B cell (primary cell): ENCODE data around the gene FUCA2. TPM values are rescaled to one million over a fixed set of nuclear protein-coding genes. Genes with fewer than 3 reads are reported as not detected.

Experiments
- ATAC-seq: fragments of 200-7000 bp; cut with Tn5 transposase; one replicate; pipeline ENCODE4 v1.10.0; 2021; ENCODE audit warnings: low read depth, mild to moderate bottlenecking, moderate number of reproducible peaks, moderate library complexity
- CTCF ChIA-PET: fragments of 350-600 bp; sonication (Branson Sonifier 250); formaldehyde crosslinking; loops from one replicate; lab custom pipeline; 2021; ENCODE audit warnings: antibody characterized with exemption, inconsistent platforms; lab: Charles Lee
- POLR2A ChIA-PET: fragments of 350-600 bp; sonication (Branson Sonifier 250); formaldehyde crosslinking; loops from one replicate; lab custom pipeline; 2021; ENCODE audit warnings: antibody characterized with exemption; lab: Charles Lee
- DNase-seq: peaks from one replicate; pipeline ENCODE4 v3.0.0; 2013
- H2AFZ ChIP-seq: 2 replicates; pipeline ENCODE4 v1.6.1; 2012; ENCODE audit warnings: mild to moderate bottlenecking, low read depth, low read length; ENCODE audit not compliant: insufficient read depth, poor library complexity, severe bottlenecking
- H3K27ac ChIP-seq, 2 donors: 1 replicate in 1 of 2; 2 replicates in 1 of 2; pipeline ENCODE4 v1.5.1; 2012 to 2013; ENCODE audit warnings: low read length in 2 of 2, mild to moderate bottlenecking in 2 of 2, moderate library complexity in 1 of 2
- H3K27me3 ChIP-seq, 4 experiments: fragments of 200-600 bp in 1 of 4; sonication (generic) in 1 of 4; replicated peaks in 1 of 4; 1 replicate in 2 of 4; 2 replicates in 2 of 4; pipeline versions ENCODE4 v1.6.1 to v1.7.0; 2013 to 2016; ENCODE audit warnings: low read length in 3 of 4, mild to moderate bottlenecking in 2 of 4, mixed read lengths in 1 of 4, moderate library complexity in 1 of 4; ENCODE audit not compliant: insufficient read depth in 4 of 4, control insufficient read depth in 3 of 4; ENCODE audit errors: control extremely low read depth in 1 of 4
- H3K36me3 ChIP-seq, 2 experiments: replicated peaks in 1 of 2; 1 replicate in 1 of 2; 2 replicates in 1 of 2; pipeline versions ENCODE4 v1.6.1 to v1.7.1; 2013; ENCODE audit warnings: low read length in 1 of 2; ENCODE audit not compliant: insufficient read depth in 2 of 2, control insufficient read depth in 1 of 2; ENCODE audit errors: control extremely low read depth in 1 of 2, extremely low read depth in 1 of 2
- H3K4me1 ChIP-seq, 2 donors: fragments of 200-600 bp in 1 of 2; sonication (generic) in 1 of 2; 1 replicate in 1 of 2; 2 replicates in 1 of 2; pipeline versions ENCODE4 v1.5.1 to v1.6.1; 2013 to 2017; ENCODE audit warnings: low read length in 2 of 2; ENCODE audit not compliant: control insufficient read depth in 2 of 2, insufficient read depth in 2 of 2
- H3K4me2 ChIP-seq: replicated peaks from 2 replicates; pipeline ENCODE3; 2012; ENCODE audit warnings: mild to moderate bottlenecking, low read depth, low read length; ENCODE audit not compliant: poor library complexity, severe bottlenecking
- H3K4me3 ChIP-seq, 5 experiments: fragments of 200-600 bp in 1 of 5; sonication (generic) in 1 of 5; 1 replicate in 3 of 5; 2 replicates in 2 of 5; pipeline versions ENCODE4 v1.5.1 to v1.7.0; 2011 to 2016; ENCODE audit warnings: low read length in 4 of 5, mild to moderate bottlenecking in 4 of 5, low read depth in 2 of 5, control low read depth in 1 of 5, moderate library complexity in 1 of 5; ENCODE audit not compliant: insufficient read depth in 1 of 5; ENCODE audit errors: control extremely low read depth in 1 of 5, extremely low read depth in 1 of 5
- H3K79me2 ChIP-seq: fragments of 200-600 bp; sonication (generic); one replicate; pipeline ENCODE4 v1.6.0; 2016; ENCODE audit warnings: low read length; ENCODE audit not compliant: control insufficient read depth, insufficient read depth
- H3K9ac ChIP-seq: fragments of 200-600 bp; sonication (generic); 2 replicates; pipeline ENCODE4 v1.6.1; 2017; ENCODE audit warnings: mild to moderate bottlenecking, low read length, moderate library complexity
- H3K9me3 ChIP-seq, 3 donors: one replicate each; pipeline versions ENCODE4 v1.6.1 to v1.7.1; 2013; ENCODE audit warnings: low read length in 2 of 3; ENCODE audit not compliant: control insufficient read depth in 2 of 3, insufficient read depth in 1 of 3; ENCODE audit errors: control extremely low read depth in 1 of 3
- H4K20me1 ChIP-seq: 2 replicates; pipeline ENCODE4 v1.6.0; 2012; ENCODE audit warnings: mild to moderate bottlenecking, low read length; ENCODE audit not compliant: insufficient read depth, control insufficient read depth, poor library complexity, severe bottlenecking
- H3K27ac Mint-ChIP-seq: one replicate; pipeline ENCODE4 v1.8.0; 2021; ENCODE audit warnings: mixed read lengths
- H3K27me3 Mint-ChIP-seq: one replicate; pipeline ENCODE4 v1.8.0; 2021; ENCODE audit warnings: mixed read lengths
- H3K4me1 Mint-ChIP-seq: one replicate; pipeline ENCODE4 v1.8.0; 2021; ENCODE audit warnings: mixed read lengths
- H3K4me3 Mint-ChIP-seq: one replicate; pipeline ENCODE4 v1.8.0; 2021; ENCODE audit warnings: mixed read lengths
- H3K9me3 Mint-ChIP-seq: one replicate; pipeline ENCODE4 v1.8.0; 2022; ENCODE audit warnings: mixed read lengths; ENCODE audit not compliant: insufficient read depth
- CTCF ChIP-seq: fragments of 200-600 bp; IDR thresholded peaks from one replicate; pipeline ENCODE4 v1.8.0; 2022; ENCODE audit warnings: antibody characterized with exemption, mild to moderate bottlenecking
- EZH2 ChIP-seq: IDR thresholded peaks from 2 replicates; pipeline ENCODE4 v1.6.1; 2012; ENCODE audit warnings: borderline replicate concordance, low read depth, mild to moderate bottlenecking, moderate library complexity, low read length; ENCODE audit not compliant: insufficient read depth, poor library complexity, severe bottlenecking
- WGBS: methylation state at CpG from one replicate; pipeline ENCODE4 v1.1.5; 2013; ENCODE audit warnings: missing lambda C conversion rate; ENCODE audit not compliant: insufficient coverage; 5-methylcytosine and 5-hydroxymethylcytosine counted together
- intact Hi-C: fragments of 100-400 bp; cut with micrococcal nuclease; formaldehyde crosslinking; loops from one replicate; pipeline ENCODE4 v1.10.0; 2022
- polyA plus RNA-seq: library from polyadenylated mRNA; depleted of rRNA; stranded (reverse); fragments of >200 nt; gene quantifications from 2 replicates; pipeline ENCODE4 v1.2.3, GENCODE V29; 2012
- total RNA-seq, 2 donors: library from RNA; stranded (reverse); fragments of 120-200 nt in 1 of 2; gene quantifications; 1 replicate in 1 of 2; 2 replicates in 1 of 2; pipeline versions ENCODE4 v1.2.3 to v1.2.4, GENCODE V29; 2013 to 2022

The FUCA2 gene
- total and polyA plus RNA-seq, 2 donors (not counting 1 experiment from before 2014, with no cell fraction given): 3.6 to 8.3 TPM

DNA sequence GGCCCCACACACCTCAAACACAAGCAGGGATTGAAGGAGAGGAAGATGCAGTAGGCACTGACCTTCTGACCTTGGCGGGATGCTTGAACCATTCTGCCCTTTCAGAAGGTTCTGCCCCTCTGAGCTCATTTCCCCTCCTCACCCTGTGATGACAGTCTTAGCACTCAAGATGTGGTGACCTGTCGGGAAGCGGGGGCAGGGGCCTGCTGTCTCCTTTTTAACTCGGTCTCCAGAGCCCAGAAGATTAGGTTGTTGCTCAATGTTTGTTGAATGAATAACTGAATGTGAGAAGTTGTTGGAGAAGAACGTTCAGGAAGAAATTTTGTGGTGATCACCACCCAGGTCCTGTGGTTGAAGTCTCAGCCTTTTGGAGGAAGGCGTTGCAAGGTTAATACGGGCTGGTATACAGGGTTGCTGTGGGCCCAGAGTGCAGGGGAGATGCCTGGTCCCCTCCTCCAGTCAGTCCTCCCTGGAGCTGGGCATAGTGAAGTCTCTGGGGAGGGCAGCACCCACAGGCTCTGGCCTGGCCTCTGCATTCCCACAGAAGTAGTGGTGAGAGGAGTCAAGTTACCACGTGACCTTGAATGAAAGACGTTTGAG is 49.7 kb upstream of the FUCA2 start:
- intact Hi-C loops: no loop called here
- ATAC-seq (no peak), DNase-seq (no peak)
- ChIA-PET CTCF (no interaction called here), POLR2A (no interaction called here)
- Histone ChIP-seq H3K27me3 (no peaks in the 10 kb centered on the region), H2AFZ (no peak overlapping the region), H3K4me2 (no peak overlapping the region), H3K4me1 (no peaks in the 10 kb centered on the region), H3K79me2 (no peaks in the 10 kb centered on the region), H3K9me3 (no peaks in the 10 kb centered on the region), H3K4me3 (no peak overlapping the region), H3K9ac (no peak overlapping the region), H3K36me3 (no peaks in the 10 kb centered on the region), H4K20me1 (no peaks in the 10 kb centered on the region), H3K27ac (no peak overlapping the region)
- 95% methylated on average over 9 of the region's 9 CpGs for WGBS
- Mint-ChIP-seq H3K27ac (no peak overlapping the region), H3K4me1 (no peaks in the 10 kb centered on the region), H3K27me3 (no peaks in the 10 kb centered on the region), H3K9me3 (no peaks in the 10 kb centered on the region), H3K4me3 (no peak overlapping the region)
- TF ChIP-seq CTCF (no peak), EZH2 (no peak)

DNA sequence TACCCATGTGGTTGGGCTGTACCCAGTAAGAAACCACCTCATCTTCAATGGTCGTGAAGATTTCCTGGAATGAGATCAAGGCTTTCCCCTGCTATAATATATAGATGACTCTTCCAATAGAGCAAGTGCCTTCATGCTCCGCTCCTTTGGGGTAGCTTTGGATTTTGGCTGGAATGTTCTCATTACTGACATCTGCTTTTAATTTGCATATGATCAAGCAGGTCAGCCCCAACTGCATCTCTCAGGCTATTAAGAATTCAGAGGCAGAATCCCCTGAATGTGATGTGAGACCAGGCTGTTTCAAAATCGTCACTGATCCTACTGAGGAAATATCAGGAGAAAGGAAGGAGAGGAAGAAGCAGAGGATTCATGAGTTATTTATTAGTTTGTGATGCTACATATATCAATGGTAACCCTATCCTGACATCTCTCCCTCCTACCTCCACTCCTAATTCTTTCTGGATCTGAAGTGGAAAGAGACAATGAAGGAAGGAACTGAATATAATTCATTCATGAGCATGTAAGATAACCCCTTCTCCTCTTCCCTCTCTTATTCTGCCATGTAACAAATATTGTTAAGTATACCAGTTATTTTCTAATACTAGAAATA is 47.6 kb upstream of the FUCA2 start:
- no peak overlapping the region for H3K4me3 ChIP-seq
- no peak overlapping the region for H3K4me2 ChIP-seq
- Mint-ChIP-seq H3K27me3 (no peaks in the 10 kb centered on the region), H3K9me3 (no peaks in the 10 kb centered on the region), H3K27ac (no peak overlapping the region), H3K4me3 (no peak overlapping the region), H3K4me1 (peaks cover 7% of the 10 kb centered on the region)
- ATAC-seq (no peak), DNase-seq (no peak)
- no peaks in the 10 kb centered on the region for H3K9me3 ChIP-seq
- no peak overlapping the region for H3K9ac ChIP-seq
- no peaks in the 10 kb centered on the region for H3K4me1 ChIP-seq
- WGBS: 100% methylated on average over 1 of the region's 3 CpGs
- no peaks in the 10 kb centered on the region for H3K27me3 ChIP-seq
- H3K36me3 ChIP-seq: no peaks in the 10 kb centered on the region
- POLR2A ChIA-PET: no interaction called here
- TF ChIP-seq EZH2 (no peak), CTCF (no peak)
- no peaks in the 10 kb centered on the region for H4K20me1 ChIP-seq
- no peak overlapping the region for H2AFZ ChIP-seq
- CTCF ChIA-PET: no interaction called here
- intact Hi-C loops: no loop called here
- no peak overlapping the region for H3K27ac ChIP-seq
- H3K79me2 ChIP-seq: no peaks in the 10 kb centered on the region
